HL-60 (cell line): Measurements from ENCODE around the gene PLXNA2.

ENCODE experiments used
- DNase-seq, 2 experiments: peaks; one replicate each; pipeline ENCODE4 v3.0.0-alpha.2; 2010 to 2020; ENCODE audit warnings: low read depth in 1 of 2, low spot score in 1 of 2
- H3K27ac ChIP-seq: fragments of 250-450 bp; sonication (Bioruptor Pico); replicated peaks from 2 replicates; pipeline ENCODE4 v1.5.1; 2020; ENCODE audit warnings: mild to moderate bottlenecking, moderate library complexity
- H3K27me3 ChIP-seq: fragments of 250-450 bp; sonication (Bioruptor Pico); 2 replicates; pipeline ENCODE4 v1.5.1; 2021; ENCODE audit warnings: mild to moderate bottlenecking, moderate library complexity; ENCODE audit not compliant: insufficient read depth, poor library complexity, severe bottlenecking
- H3K4me3 ChIP-seq: replicated peaks from 2 replicates; pipeline ENCODE4 v1.5.1; 2011; ENCODE audit warnings: mild to moderate bottlenecking, control low read depth, low read length; ENCODE audit not compliant: insufficient read depth
- CTCF ChIP-seq: IDR thresholded peaks from one replicate; pipeline ENCODE4 v1.5.1; 2011; ENCODE audit warnings: low read length, control low read depth, inconsistent platforms; ENCODE audit not compliant: insufficient read depth
- GABPA ChIP-seq: IDR thresholded peaks from 2 replicates; pipeline ENCODE4 v1.6.1; 2012; ENCODE audit warnings: low read depth
- POLR2AphosphoS5 ChIP-seq: IDR thresholded peaks from 2 replicates; pipeline ENCODE4 v1.6.1; 2012; ENCODE audit warnings: low read depth
- REST ChIP-seq: IDR thresholded peaks from 2 replicates; pipeline ENCODE4 v1.6.1; 2012; ENCODE audit warnings: low read depth; ENCODE audit not compliant: insufficient replicate concordance
- SPI1 ChIP-seq: IDR thresholded peaks from 2 replicates; pipeline ENCODE4 v1.6.1; 2012; ENCODE audit warnings: low read depth, mild to moderate bottlenecking, borderline replicate concordance

The PLXNA2 gene

GRCh38 chr1:208174731-208175507, 69.3 kb downstream of the PLXNA2 start:
- Histone ChIP-seq H3K27ac (no peak overlapping the region), H3K4me3 (no peak overlapping the region), H3K27me3 (no peaks in the 10 kb centered on the region)
- no peak for TF ChIP-seq POLR2AphosphoS5
- no peak for TF ChIP-seq SPI1
- TF ChIP-seq GABPA = no peak
- no peak for TF ChIP-seq REST
- TF ChIP-seq CTCF = no peak
- no peak for DNase-seq

DNA sequence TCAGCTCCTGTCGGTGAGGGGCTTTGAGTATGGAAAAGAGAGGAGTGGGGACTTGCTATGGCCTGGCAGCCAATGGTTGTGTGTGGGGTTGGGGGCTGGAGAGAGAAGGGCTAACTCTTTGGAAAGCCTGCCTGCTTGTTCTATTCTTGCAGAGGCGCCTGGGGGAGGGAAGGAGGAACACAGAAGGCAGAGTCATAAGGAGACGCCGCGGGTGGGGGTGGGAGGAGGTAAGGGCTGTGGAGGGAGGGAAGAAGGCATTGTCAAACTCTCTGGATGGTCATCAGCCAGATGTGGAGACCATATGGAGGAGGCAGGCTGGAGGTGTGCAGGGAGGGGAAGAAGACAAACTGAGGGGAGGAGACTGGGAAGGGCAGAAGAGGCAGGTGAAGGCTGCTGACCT, 70.0 kb downstream of the PLXNA2 start:
- no peaks in the 10 kb centered on the region for H3K27me3 ChIP-seq
- DNase-seq = no peak

More for the DNA sequence above, 70.0 kb downstream of the PLXNA2 start:
- Histone ChIP-seq H3K27ac (no peak overlapping the region), H3K4me3 (no peak overlapping the region)
- no peak for TF ChIP-seq POLR2AphosphoS5
- no peak for TF ChIP-seq CTCF
- no peak for TF ChIP-seq REST
- TF ChIP-seq GABPA = no peak
- TF ChIP-seq SPI1 = no peak
